HG02571 (cell line): ENCODE measurements around the gene IFT52.
A peak's percentile ranks its signal among the peaks of the same experiment; 100 is the strongest.
"Not testable (repeated sequence)": the region's sequence is repeated elsewhere in the genome, so short reads cannot be mapped to it uniquely, and the experiment has no call there.

Source experiments
- ATAC-seq: cut with Tn5 transposase; IDR thresholded peaks from one replicate; pipeline ENCODE4 v1.9.1; 2021; ENCODE audit warnings: mild to moderate bottlenecking, moderate library complexity; ENCODE audit not compliant: unreplicated experiment

The IFT52 gene

GRCh38 chr20:43642548-43642947, 51.8 kb downstream of the IFT52 start:
- no peak for ATAC-seq

GRCh38 chr20:43650997-43651525, 60.3 kb downstream of the IFT52 start:
- no peak for ATAC-seq

- not testable (repeated sequence) for ATAC-seq
These were observed 61.0 kb downstream of the IFT52 start for GRCh38 chr20:43651650-43652184.

- ATAC-seq: no peak
These were observed 63.2 kb downstream of the IFT52 start for GRCh38 chr20:43653966-43654365.

GRCh38 chr20:43655176-43655575, 64.4 kb downstream of the IFT52 start:
- ATAC-seq: not testable (repeated sequence)

- ATAC-seq: no peak
These were observed 65.2 kb downstream of the IFT52 start for GRCh38 chr20:43655937-43656336.

- peak; percentile 6 for ATAC-seq
These were observed 67.5 kb downstream of the IFT52 start for GRCh38 chr20:43658069-43658722.

GRCh38 chr20:43658723-43659419, 68.1 kb downstream of the IFT52 start:
- no peak for ATAC-seq

- no peak for ATAC-seq
These were observed 72.4 kb downstream of the IFT52 start for GRCh38 chr20:43662943-43663655.

GRCh38 chr20:43665466-43666176, 74.9 kb downstream of the IFT52 start:
- no peak for ATAC-seq

- ATAC-seq: peak; percentile 70
These were observed 75.9 kb downstream of the IFT52 start, which contains the start of gene MYBL2 for GRCh38 chr20:43666376-43667328. MYBL2 (plus strand) TSS chr20:43667114; CDS start chr20:43667284, 170 bp downstream.

- ATAC-seq: peak; percentile 11
These were observed 76.8 kb downstream of the IFT52 start for GRCh38 chr20:43667341-43668132.

GRCh38 chr20:43669332-43669731, 78.6 kb downstream of the IFT52 start:
- no peak for ATAC-seq

GRCh38 chr20:43670423-43670822, 79.7 kb downstream of the IFT52 start:
- ATAC-seq: no peak

- no peak for ATAC-seq
These were observed 85.6 kb downstream of the IFT52 start for GRCh38 chr20:43676368-43676767.

- ATAC-seq: no peak
These were observed 90.2 kb downstream of the IFT52 start for GRCh38 chr20:43680981-43681380.

- ATAC-seq: peak; percentile 6
These were observed 90.8 kb downstream of the IFT52 start for GRCh38 chr20:43681468-43681942.

- ATAC-seq: peak; percentile 88
These were observed 91.3 kb downstream of the IFT52 start for GRCh38 chr20:43681991-43682410.
